Measurements from ENCODE around the gene CAMKMT.

Gene CAMKMT

GRCh38 chr2:44731505-44731904 lies 369.8 kb downstream of the CAMKMT start:
- DNase-seq: peak; percentile 52
- H4K20me1 ChIP-seq (ENCODE audit: insufficient read depth, low read length): no peaks in the 10 kb centered on the region
- H3K9me2 ChIP-seq (replicated peaks; ENCODE audit: insufficient read depth, low read length): no peaks in the 10 kb centered on the region
- peaks cover 8% of the 10 kb centered on the region for H3F3A ChIP-seq (ENCODE audit: insufficient read depth, low read length)
- H3K27me3 ChIP-seq (replicated peaks; ENCODE audit: insufficient read depth, low read length): no peaks in the 10 kb centered on the region
- no peak overlapping the region for H3K4me2 ChIP-seq (ENCODE audit: low read depth, low read length)
- H3K4me3 ChIP-seq (ENCODE audit: low read length): no peak overlapping the region
- H3K27ac ChIP-seq (ENCODE audit: low read length): peak overlapping the region; percentile 14; the same call in 1 of the 2 replicates
- no peak for TF ChIP-seq EZH2 (optimal IDR thresholded peaks at IDR 0.05; ENCODE audit: low read depth, low read length)
- TF ChIP-seq, protein P1, sequence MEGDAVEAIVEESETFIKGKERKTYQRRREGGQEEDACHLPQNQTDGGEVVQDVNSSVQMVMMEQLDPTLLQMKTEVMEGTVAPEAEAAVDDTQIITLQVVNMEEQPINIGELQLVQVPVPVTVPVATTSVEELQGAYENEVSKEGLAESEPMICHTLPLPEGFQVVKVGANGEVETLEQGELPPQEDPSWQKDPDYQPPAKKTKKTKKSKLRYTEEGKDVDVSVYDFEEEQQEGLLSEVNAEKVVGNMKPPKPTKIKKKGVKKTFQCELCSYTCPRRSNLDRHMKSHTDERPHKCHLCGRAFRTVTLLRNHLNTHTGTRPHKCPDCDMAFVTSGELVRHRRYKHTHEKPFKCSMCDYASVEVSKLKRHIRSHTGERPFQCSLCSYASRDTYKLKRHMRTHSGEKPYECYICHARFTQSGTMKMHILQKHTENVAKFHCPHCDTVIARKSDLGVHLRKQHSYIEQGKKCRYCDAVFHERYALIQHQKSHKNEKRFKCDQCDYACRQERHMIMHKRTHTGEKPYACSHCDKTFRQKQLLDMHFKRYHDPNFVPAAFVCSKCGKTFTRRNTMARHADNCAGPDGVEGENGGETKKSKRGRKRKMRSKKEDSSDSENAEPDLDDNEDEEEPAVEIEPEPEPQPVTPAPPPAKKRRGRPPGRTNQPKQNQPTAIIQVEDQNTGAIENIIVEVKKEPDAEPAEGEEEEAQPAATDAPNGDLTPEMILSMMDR (IDR thresholded peaks at IDR 0.05; ENCODE audit: low read length): no peak
- no peaks in the 10 kb centered on the region for H3K79me2 ChIP-seq (ENCODE audit: low read length)
- H3K9ac ChIP-seq (ENCODE audit: low read length): no peak overlapping the region
- H3K36me3 ChIP-seq (replicated peaks; ENCODE audit: insufficient read depth, low read length): no peaks in the 10 kb centered on the region
- no peaks in the 10 kb centered on the region for H3K9me3 ChIP-seq (replicated peaks; ENCODE audit: insufficient read depth, low read length)
- H2AFZ ChIP-seq (ENCODE audit: low read length): no peak overlapping the region
- peaks cover 15% of the 10 kb centered on the region for H3K4me1 ChIP-seq (ENCODE audit: low read length)

- Histone ChIP-seq H3K9me3 (replicated peaks; ENCODE audit: insufficient read depth, low read length) (no peaks in the 10 kb centered on the region), H3K36me3 (replicated peaks; ENCODE audit: insufficient read depth, low read length) (no peaks in the 10 kb centered on the region), H3K9me2 (replicated peaks; ENCODE audit: insufficient read depth, low read length) (no peaks in the 10 kb centered on the region), H3F3A (ENCODE audit: insufficient read depth, low read length) (peaks cover 7% of the 10 kb centered on the region), H3K9ac (ENCODE audit: low read length) (no peak overlapping the region), H2AFZ (ENCODE audit: low read length) (no peak overlapping the region), H3K4me2 (ENCODE audit: low read depth, low read length) (no peak overlapping the region), H3K27me3 (replicated peaks; ENCODE audit: insufficient read depth, low read length) (no peaks in the 10 kb centered on the region), H3K4me1 (ENCODE audit: low read length) (peaks cover 6% of the 10 kb centered on the region), H3K79me2 (ENCODE audit: low read length) (no peaks in the 10 kb centered on the region), H4K20me1 (ENCODE audit: insufficient read depth, low read length) (no peaks in the 10 kb centered on the region), H3K4me3 (ENCODE audit: low read length) (no peak overlapping the region), H3K27ac (ENCODE audit: low read length) (no peak overlapping the region)
- TF ChIP-seq EZH2phosphoT487 (IDR thresholded peaks at IDR 0.05; ENCODE audit: low read length) (no peak), EZH2 (optimal IDR thresholded peaks at IDR 0.05; ENCODE audit: low read depth, low read length) (no peak)
- TF ChIP-seq, protein P1 (IDR thresholded peaks at IDR 0.05; ENCODE audit: low read length): no peak
- no peak for DNase-seq
These were observed 374.7 kb downstream of the CAMKMT start for GRCh38 chr2:44736270-44736942.

- no peak overlapping the region for H3K4me2 ChIP-seq (ENCODE audit: low read depth, low read length)
These were observed 378.9 kb downstream of the CAMKMT start for GRCh38 chr2:44740678-44741077.

More at GRCh38 chr2:44740678-44741077, 378.9 kb downstream of the CAMKMT start:
- H3K4me3 ChIP-seq (ENCODE audit: low read length): no peak overlapping the region
- no peaks in the 10 kb centered on the region for H4K20me1 ChIP-seq (ENCODE audit: insufficient read depth, low read length)
- no peaks in the 10 kb centered on the region for H3K9me3 ChIP-seq (replicated peaks; ENCODE audit: insufficient read depth, low read length)
- no peaks in the 10 kb centered on the region for H3F3A ChIP-seq (ENCODE audit: insufficient read depth, low read length)
- no peaks in the 10 kb centered on the region for H3K79me2 ChIP-seq (ENCODE audit: low read length)
- no peak overlapping the region for H2AFZ ChIP-seq (ENCODE audit: low read length)
- H3K27ac ChIP-seq (ENCODE audit: low read length): no peak overlapping the region
- TF ChIP-seq, protein P1 (IDR thresholded peaks at IDR 0.05; ENCODE audit: low read length): no peak
- TF ChIP-seq EZH2 (optimal IDR thresholded peaks at IDR 0.05; ENCODE audit: low read depth, low read length) (no peak), EZH2phosphoT487 (IDR thresholded peaks at IDR 0.05; ENCODE audit: low read length) (no peak)
- no peak for DNase-seq
- H3K9me2 ChIP-seq (replicated peaks; ENCODE audit: insufficient read depth, low read length): no peaks in the 10 kb centered on the region
- H3K4me1 ChIP-seq (ENCODE audit: low read length): no peaks in the 10 kb centered on the region
- H3K27me3 ChIP-seq (replicated peaks; ENCODE audit: insufficient read depth, low read length): no peaks in the 10 kb centered on the region
- no peaks in the 10 kb centered on the region for H3K36me3 ChIP-seq (replicated peaks; ENCODE audit: insufficient read depth, low read length)
- H3K9ac ChIP-seq (ENCODE audit: low read length): no peak overlapping the region
